ENCODE data around the gene CNTNAP5.

The CNTNAP5 gene

DNA sequence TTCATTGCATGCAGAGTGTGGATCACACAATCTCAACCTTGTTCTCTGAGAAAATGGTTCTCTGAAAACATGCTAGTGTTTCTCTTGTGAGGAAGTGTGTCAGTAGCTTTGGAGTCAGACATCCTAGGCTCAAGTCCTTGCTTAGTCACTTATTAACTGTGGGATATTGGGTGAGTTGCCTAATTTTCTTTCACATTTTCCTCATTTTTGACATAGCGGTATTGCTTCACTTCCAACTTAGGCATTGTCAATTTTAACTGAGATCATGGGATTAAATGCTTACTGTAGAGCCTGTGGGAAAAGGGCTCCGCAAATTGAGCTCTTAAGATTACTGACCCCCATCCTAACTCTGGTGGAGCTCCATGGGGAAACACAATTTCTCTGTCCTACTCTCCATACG is 622.2 kb downstream of the CNTNAP5 start:
- Histone ChIP-seq H3K9me3 (ENCODE audit: insufficient read depth, low read depth, low read length) (no peaks in the 10 kb centered on the region), H3K4ac (ENCODE audit: low read depth, low read length) (no peak overlapping the region), H3K27ac (ENCODE audit: low read depth, low read length) (no peak overlapping the region), H3K4me3 (ENCODE audit: low read depth, low read length) (no peak overlapping the region), H4K8ac (ENCODE audit: low read depth, low read length) (no peak overlapping the region), H3K23ac (ENCODE audit: low read length) (no peak overlapping the region), H4K91ac (ENCODE audit: low read depth, low read length) (no peak overlapping the region), H3K79me2 (ENCODE audit: control insufficient read depth, insufficient read depth, low read length, poor library complexity) (no peaks in the 10 kb centered on the region), H3K18ac (ENCODE audit: low read length) (no peak overlapping the region), H4K12ac (ENCODE audit: low read depth, low read length) (no peak overlapping the region), H3K79me1 (ENCODE audit: low read length) (no peaks in the 10 kb centered on the region), H3K36me3 (ENCODE audit: control insufficient read depth in 1 of 2, insufficient read depth in 2 of 2, low read length in 2 of 2) (no peaks in the 10 kb centered on the region), H3K4me2 (ENCODE audit: low read length) (no peak overlapping the region), H2AK5ac (ENCODE audit: low read length) (no peak overlapping the region), H3K14ac (ENCODE audit: low read length) (no peak overlapping the region), H3K4me1 (ENCODE audit: control insufficient read depth in 1 of 2, insufficient read depth in 2 of 2, low read length in 2 of 2) (no peaks in the 10 kb centered on the region), H2BK120ac (ENCODE audit: insufficient read depth, low read length, poor library complexity) (no peak overlapping the region), H2BK12ac (ENCODE audit: low read length) (no peak overlapping the region), H3K9ac (ENCODE audit: low read length) (no peak overlapping the region), H2BK5ac (ENCODE audit: low read depth, low read length, poor library complexity) (no peak overlapping the region), H3K27me3 (ENCODE audit: insufficient read depth, low read length) (no peaks in the 10 kb centered on the region), H2AFZ (ENCODE audit: insufficient read depth, low read length, poor library complexity) (no peak overlapping the region)
- no CpG with 5 or more reads among the region's 3 CpGs for WGBS (ENCODE audit: extremely low coverage, insufficient coverage, insufficient read length)
- DNase-seq = no peak

DNA sequence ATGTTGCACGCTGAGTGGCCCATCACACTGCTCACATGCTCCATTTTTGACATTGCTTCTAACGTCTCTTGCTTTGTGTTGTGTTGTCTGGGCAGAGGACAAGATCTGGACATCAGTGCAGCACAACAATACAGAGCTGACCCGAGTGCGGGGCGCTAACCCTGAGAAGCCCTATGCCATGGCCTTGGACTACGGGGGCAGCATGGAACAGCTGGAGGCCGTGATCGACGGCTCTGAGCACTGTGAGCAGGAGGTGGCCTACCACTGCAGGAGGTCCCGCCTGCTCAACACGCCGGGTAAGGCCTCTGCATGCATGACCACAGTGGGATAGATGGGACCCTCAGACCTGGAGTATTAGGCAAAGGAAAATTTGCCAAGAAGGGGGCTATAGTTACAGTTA is 622.6 kb downstream of the CNTNAP5 start:
- no peak overlapping the region for H3K14ac ChIP-seq (ENCODE audit: low read length)
- no peaks in the 10 kb centered on the region for H3K36me3 ChIP-seq (ENCODE audit: control insufficient read depth in 1 of 2, insufficient read depth in 2 of 2, low read length in 2 of 2)
- H3K18ac ChIP-seq (ENCODE audit: low read length) = no peak overlapping the region
- H3K4me1 ChIP-seq (ENCODE audit: control insufficient read depth in 1 of 2, insufficient read depth in 2 of 2, low read length in 2 of 2) = no peaks in the 10 kb centered on the region
- no peaks in the 10 kb centered on the region for H3K79me2 ChIP-seq (ENCODE audit: control insufficient read depth, insufficient read depth, low read length, poor library complexity)
- no peak overlapping the region for H3K4me2 ChIP-seq (ENCODE audit: low read length)
- no peak overlapping the region for H4K12ac ChIP-seq (ENCODE audit: low read depth, low read length)
- H3K4me3 ChIP-seq (ENCODE audit: low read depth, low read length) = no peak overlapping the region
- no peak overlapping the region for H2AFZ ChIP-seq (ENCODE audit: insufficient read depth, low read length, poor library complexity)
- WGBS (ENCODE audit: extremely low coverage, insufficient coverage, insufficient read length) = no CpG with 5 or more reads among the region's 12 CpGs
- H2BK120ac ChIP-seq (ENCODE audit: insufficient read depth, low read length, poor library complexity) = no peak overlapping the region
- no peak overlapping the region for H4K8ac ChIP-seq (ENCODE audit: low read depth, low read length)
- H3K27ac ChIP-seq (ENCODE audit: low read depth, low read length) = no peak overlapping the region
- H2AK5ac ChIP-seq (ENCODE audit: low read length) = no peak overlapping the region
- no peak overlapping the region for H2BK12ac ChIP-seq (ENCODE audit: low read length)
- H3K27me3 ChIP-seq (ENCODE audit: insufficient read depth, low read length) = no peaks in the 10 kb centered on the region
- H3K9ac ChIP-seq (ENCODE audit: low read length) = no peak overlapping the region
- no peak overlapping the region for H3K4ac ChIP-seq (ENCODE audit: low read depth, low read length)
- H3K23ac ChIP-seq (ENCODE audit: low read length) = no peak overlapping the region
- H2BK5ac ChIP-seq (ENCODE audit: low read depth, low read length, poor library complexity) = no peak overlapping the region
- no peaks in the 10 kb centered on the region for H3K79me1 ChIP-seq (ENCODE audit: low read length)
- no peak for DNase-seq
- H4K91ac ChIP-seq (ENCODE audit: low read depth, low read length) = no peak overlapping the region
- no peaks in the 10 kb centered on the region for H3K9me3 ChIP-seq (ENCODE audit: insufficient read depth, low read depth, low read length)

DNA sequence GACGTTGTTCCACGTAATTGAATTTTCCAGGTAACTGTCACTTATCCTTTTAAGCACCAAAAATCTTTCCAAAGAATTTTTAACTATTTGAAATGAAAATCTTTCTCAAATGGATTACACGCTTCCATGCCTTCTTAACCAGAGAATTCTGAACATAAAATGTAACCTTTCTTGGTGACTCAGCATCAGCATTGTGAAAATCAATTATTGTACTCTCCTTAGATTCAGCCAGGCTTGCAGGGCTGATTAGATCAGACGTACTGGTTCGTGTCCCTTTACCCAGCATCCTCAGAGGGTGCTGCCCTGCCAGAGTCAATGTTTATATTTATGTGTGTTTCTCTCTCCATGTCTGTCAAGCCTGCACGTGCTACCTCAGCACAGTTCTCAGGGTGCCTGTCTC is 623.9 kb downstream of the CNTNAP5 start:
- Histone ChIP-seq H4K12ac (ENCODE audit: low read depth, low read length) (no peak overlapping the region), H3K4ac (ENCODE audit: low read depth, low read length) (no peak overlapping the region), H3K79me2 (ENCODE audit: control insufficient read depth, insufficient read depth, low read length, poor library complexity) (no peaks in the 10 kb centered on the region), H2BK120ac (ENCODE audit: insufficient read depth, low read length, poor library complexity) (no peak overlapping the region), H3K4me2 (ENCODE audit: low read length) (no peak overlapping the region), H3K14ac (ENCODE audit: low read length) (no peak overlapping the region), H3K27me3 (ENCODE audit: insufficient read depth, low read length) (no peaks in the 10 kb centered on the region), H3K9me3 (ENCODE audit: insufficient read depth, low read depth, low read length) (no peaks in the 10 kb centered on the region), H4K91ac (ENCODE audit: low read depth, low read length) (no peak overlapping the region), H2AK5ac (ENCODE audit: low read length) (no peak overlapping the region), H2BK12ac (ENCODE audit: low read length) (no peak overlapping the region), H3K36me3 (ENCODE audit: control insufficient read depth in 1 of 2, insufficient read depth in 2 of 2, low read length in 2 of 2) (no peaks in the 10 kb centered on the region), H3K79me1 (ENCODE audit: low read length) (no peaks in the 10 kb centered on the region), H3K23ac (ENCODE audit: low read length) (no peak overlapping the region), H2AFZ (ENCODE audit: insufficient read depth, low read length, poor library complexity) (no peak overlapping the region), H3K4me3 (ENCODE audit: low read depth, low read length) (no peak overlapping the region), H2BK5ac (ENCODE audit: low read depth, low read length, poor library complexity) (no peak overlapping the region), H3K27ac (ENCODE audit: low read depth, low read length) (no peak overlapping the region), H3K18ac (ENCODE audit: low read length) (no peak overlapping the region), H3K9ac (ENCODE audit: low read length) (no peak overlapping the region), H3K4me1 (ENCODE audit: control insufficient read depth in 1 of 2, insufficient read depth in 2 of 2, low read length in 2 of 2) (no peaks in the 10 kb centered on the region), H4K8ac (ENCODE audit: low read depth, low read length) (no peak overlapping the region)
- DNase-seq = no peak
- no CpG with 5 or more reads among the region's 6 CpGs for WGBS (ENCODE audit: extremely low coverage, insufficient coverage, insufficient read length)

DNA sequence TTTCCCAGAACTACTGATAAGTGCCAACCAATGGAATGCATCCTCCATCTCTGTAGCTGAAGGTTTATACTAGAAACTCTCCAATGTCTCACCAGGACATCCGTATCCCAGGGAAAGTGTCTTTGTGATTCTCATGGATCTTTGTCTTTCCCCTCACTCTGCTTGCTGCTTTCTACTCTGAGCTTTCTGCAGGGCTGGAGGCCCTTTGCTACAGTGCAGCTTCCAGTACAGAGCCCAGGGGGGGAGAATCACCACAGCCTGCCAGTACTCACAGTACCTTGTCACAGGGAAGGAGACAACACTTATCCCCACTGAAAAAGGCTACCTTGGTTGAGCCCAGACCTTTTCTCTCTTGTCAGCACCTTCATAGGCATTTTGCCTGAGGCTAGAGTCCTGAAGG is 627.0 kb downstream of the CNTNAP5 start:
- H3K23ac ChIP-seq (ENCODE audit: low read length) = no peak overlapping the region
- no peaks in the 10 kb centered on the region for H3K9me3 ChIP-seq (ENCODE audit: insufficient read depth, low read depth, low read length)
- H3K4me1 ChIP-seq (ENCODE audit: control insufficient read depth in 1 of 2, insufficient read depth in 2 of 2, low read length in 2 of 2) = no peaks in the 10 kb centered on the region
- H3K4ac ChIP-seq (ENCODE audit: low read depth, low read length) = no peak overlapping the region
- H2BK5ac ChIP-seq (ENCODE audit: low read depth, low read length, poor library complexity) = no peak overlapping the region
- no peak for DNase-seq
- no peak overlapping the region for H3K14ac ChIP-seq (ENCODE audit: low read length)
- WGBS (ENCODE audit: extremely low coverage, insufficient coverage, insufficient read length) = no CpG with 5 or more reads among the region's 1 CpG
- H2BK120ac ChIP-seq (ENCODE audit: insufficient read depth, low read length, poor library complexity) = no peak overlapping the region
- H4K91ac ChIP-seq (ENCODE audit: low read depth, low read length) = no peak overlapping the region
- H3K18ac ChIP-seq (ENCODE audit: low read length) = no peak overlapping the region
- no peak overlapping the region for H3K9ac ChIP-seq (ENCODE audit: low read length)
- H4K12ac ChIP-seq (ENCODE audit: low read depth, low read length) = no peak overlapping the region
- no peaks in the 10 kb centered on the region for H3K79me2 ChIP-seq (ENCODE audit: control insufficient read depth, insufficient read depth, low read length, poor library complexity)
- no peak overlapping the region for H2AFZ ChIP-seq (ENCODE audit: insufficient read depth, low read length, poor library complexity)
- no peak overlapping the region for H3K4me3 ChIP-seq (ENCODE audit: low read depth, low read length)
- no peak overlapping the region for H3K4me2 ChIP-seq (ENCODE audit: low read length)
- H3K79me1 ChIP-seq (ENCODE audit: low read length) = no peaks in the 10 kb centered on the region
- no peak overlapping the region for H2AK5ac ChIP-seq (ENCODE audit: low read length)
- H4K8ac ChIP-seq (ENCODE audit: low read depth, low read length) = no peak overlapping the region
- H3K27me3 ChIP-seq (ENCODE audit: insufficient read depth, low read length) = no peaks in the 10 kb centered on the region
- H2BK12ac ChIP-seq (ENCODE audit: low read length) = no peak overlapping the region
- H3K27ac ChIP-seq (ENCODE audit: low read depth, low read length) = no peak overlapping the region
- H3K36me3 ChIP-seq (ENCODE audit: control insufficient read depth in 1 of 2, insufficient read depth in 2 of 2, low read length in 2 of 2) = no peaks in the 10 kb centered on the region
